HFF-Myc (cell line): ENCODE results near the gene NHS.

Experiments used
- DNase-seq: peaks from one replicate; pipeline ENCODE4 v3.0.0-alpha.2; 2011; ENCODE audit warnings: low read depth; ENCODE audit errors: extremely low read depth
- H3K4me3 ChIP-seq: replicated peaks from 2 replicates; pipeline ENCODE4 v1.5.1; 2011; ENCODE audit warnings: low read depth, mild to moderate bottlenecking, control low read depth, low read length
- CTCF ChIP-seq: IDR thresholded peaks from 2 replicates; pipeline ENCODE4 v1.5.1; 2012; ENCODE audit warnings: mild to moderate bottlenecking, low read depth, low read length, control low read depth; ENCODE audit errors: missing control alignments

Gene NHS

GRCh38 chrX:17377091-17377717 is 2.2 kb downstream of the NHS start:
- no peak for DNase-seq
- H3K4me3 ChIP-seq = peak overlapping the region; percentile 55
- no peak for TF ChIP-seq CTCF

- H3K4me3 ChIP-seq = peak overlapping the region; percentile 55
- no peak for TF ChIP-seq CTCF
- DNase-seq = no peak
Measured at GRCh38 chrX:17377795-17378194, 2.8 kb downstream of the NHS start.

GRCh38 chrX:17380221-17380620 is 5.2 kb downstream of the NHS start:
- no peak for TF ChIP-seq CTCF
- no peak overlapping the region for H3K4me3 ChIP-seq
- DNase-seq = no peak

GRCh38 chrX:17390419-17390850 is 15.4 kb downstream of the NHS start:
- H3K4me3 ChIP-seq = no peak overlapping the region
- no peak for DNase-seq
- TF ChIP-seq CTCF = no peak

- H3K4me3 ChIP-seq = no peak overlapping the region
- no peak for DNase-seq
- TF ChIP-seq CTCF = no peak
Measured at GRCh38 chrX:17395154-17395553, 20.2 kb downstream of the NHS start.

GRCh38 chrX:17397074-17397473 is 22.1 kb downstream of the NHS start:
- no peak for DNase-seq
- no peak overlapping the region for H3K4me3 ChIP-seq
- TF ChIP-seq CTCF = no peak

GRCh38 chrX:17403189-17403691 is 28.2 kb downstream of the NHS start:
- TF ChIP-seq CTCF = no peak
- no peak for DNase-seq
- H3K4me3 ChIP-seq = no peak overlapping the region
